Activated CD8-positive, alpha-beta T cell treated with anti-CD3 and anti-CD28 coated beads for 36 hours (primary cell): ENCODE measurements around the gene NXPE2. TPM values are rescaled to one million over a fixed set of nuclear protein-coding genes. Genes with fewer than 3 reads are reported as not detected.

Experiments
- ATAC-seq: fragments of 200-7000 bp; cut with Tn5 transposase; one replicate; pipeline ENCODE4 v1.10.0; 2021; ENCODE audit warnings: mild to moderate bottlenecking, moderate library complexity
- CTCF ChIA-PET: fragments of 350-600 bp; sonication (Branson Sonifier 250); formaldehyde crosslinking; loops from one replicate; lab custom pipeline; 2021; ENCODE audit warnings: antibody characterized with exemption; lab: Charles Lee
- POLR2A ChIA-PET: fragments of 350-600 bp; sonication (Branson Sonifier 250); formaldehyde crosslinking; loops from one replicate; lab custom pipeline; 2021; ENCODE audit warnings: antibody characterized with exemption; lab: Charles Lee
- DNase-seq: peaks from one replicate; pipeline ENCODE4 v3.0.0-alpha.2; 2020
- H3K27ac Mint-ChIP-seq: one replicate; pipeline ENCODE4 v1.8.0; 2021; ENCODE audit warnings: mild to moderate bottlenecking, mixed read lengths
- H3K27me3 Mint-ChIP-seq: one replicate; pipeline ENCODE4 v1.8.0; 2021; ENCODE audit warnings: mixed read lengths
- H3K36me3 Mint-ChIP-seq: one replicate; pipeline ENCODE4 v1.8.0; 2021; ENCODE audit warnings: low read depth, mixed read lengths
- H3K4me1 Mint-ChIP-seq: one replicate; pipeline ENCODE4 v1.8.0; 2021; ENCODE audit warnings: low read depth, mixed read lengths
- H3K4me3 Mint-ChIP-seq: one replicate; pipeline ENCODE4 v1.8.0; 2021; ENCODE audit warnings: mild to moderate bottlenecking, moderate library complexity, mixed read lengths
- H3K9me3 Mint-ChIP-seq: one replicate; pipeline ENCODE4 v1.8.0; 2021; ENCODE audit warnings: mixed read lengths
- intact Hi-C: fragments of 100-400 bp; cut with micrococcal nuclease; formaldehyde crosslinking; loops from one replicate; pipeline ENCODE4 v1.10.0; 2022
- total RNA-seq, 2 experiments: library from RNA; stranded (reverse); gene quantifications; one replicate each; pipeline ENCODE4 v1.2.3, GENCODE V29; 2021
- TF ChIP-seq, protein P1 (sequence below): fragments of 200-600 bp; IDR thresholded peaks from one replicate; pipeline ENCODE4 v1.8.0; 2022; ENCODE audit warnings: antibody characterized with exemption, mild to moderate bottlenecking

Gene NXPE2
- total RNA-seq, 2 experiments from 2014 or later, result not detected

DNA sequence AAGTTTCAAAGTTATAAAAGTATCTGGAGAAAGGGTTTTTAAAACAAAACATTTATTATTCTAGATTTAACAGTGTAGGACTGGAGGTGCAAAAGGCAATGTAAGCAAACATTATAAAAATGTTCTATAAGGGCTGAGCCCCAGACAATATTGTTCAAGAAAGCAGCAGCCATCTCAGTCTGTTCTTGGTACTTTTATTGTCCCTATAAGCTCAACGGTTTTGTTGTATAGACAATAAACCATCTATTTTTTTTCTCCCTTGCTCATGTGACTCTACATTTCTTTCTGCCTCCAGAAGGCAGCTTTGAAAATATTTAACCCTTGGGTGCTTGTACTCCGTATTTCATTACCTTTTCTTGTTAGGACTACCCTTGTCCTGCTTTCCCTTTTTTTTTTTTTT, 25.2 kb upstream of the NXPE2 start:
- Mint-ChIP-seq H3K27me3 (peaks cover 1% of the 10 kb centered on the region), H3K9me3 (no peaks in the 10 kb centered on the region), H3K27ac (no peak overlapping the region), H3K4me3 (no peak overlapping the region), H3K36me3 (no peaks in the 10 kb centered on the region), H3K4me1 (no peaks in the 10 kb centered on the region)
- TF ChIP-seq, protein P1, sequence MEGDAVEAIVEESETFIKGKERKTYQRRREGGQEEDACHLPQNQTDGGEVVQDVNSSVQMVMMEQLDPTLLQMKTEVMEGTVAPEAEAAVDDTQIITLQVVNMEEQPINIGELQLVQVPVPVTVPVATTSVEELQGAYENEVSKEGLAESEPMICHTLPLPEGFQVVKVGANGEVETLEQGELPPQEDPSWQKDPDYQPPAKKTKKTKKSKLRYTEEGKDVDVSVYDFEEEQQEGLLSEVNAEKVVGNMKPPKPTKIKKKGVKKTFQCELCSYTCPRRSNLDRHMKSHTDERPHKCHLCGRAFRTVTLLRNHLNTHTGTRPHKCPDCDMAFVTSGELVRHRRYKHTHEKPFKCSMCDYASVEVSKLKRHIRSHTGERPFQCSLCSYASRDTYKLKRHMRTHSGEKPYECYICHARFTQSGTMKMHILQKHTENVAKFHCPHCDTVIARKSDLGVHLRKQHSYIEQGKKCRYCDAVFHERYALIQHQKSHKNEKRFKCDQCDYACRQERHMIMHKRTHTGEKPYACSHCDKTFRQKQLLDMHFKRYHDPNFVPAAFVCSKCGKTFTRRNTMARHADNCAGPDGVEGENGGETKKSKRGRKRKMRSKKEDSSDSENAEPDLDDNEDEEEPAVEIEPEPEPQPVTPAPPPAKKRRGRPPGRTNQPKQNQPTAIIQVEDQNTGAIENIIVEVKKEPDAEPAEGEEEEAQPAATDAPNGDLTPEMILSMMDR, result no peak
- ATAC-seq (no peak), DNase-seq (no peak)
- POLR2A ChIA-PET, result no interaction called here
- intact Hi-C loops, result no loop called here
- CTCF ChIA-PET, result no interaction called here

DNA sequence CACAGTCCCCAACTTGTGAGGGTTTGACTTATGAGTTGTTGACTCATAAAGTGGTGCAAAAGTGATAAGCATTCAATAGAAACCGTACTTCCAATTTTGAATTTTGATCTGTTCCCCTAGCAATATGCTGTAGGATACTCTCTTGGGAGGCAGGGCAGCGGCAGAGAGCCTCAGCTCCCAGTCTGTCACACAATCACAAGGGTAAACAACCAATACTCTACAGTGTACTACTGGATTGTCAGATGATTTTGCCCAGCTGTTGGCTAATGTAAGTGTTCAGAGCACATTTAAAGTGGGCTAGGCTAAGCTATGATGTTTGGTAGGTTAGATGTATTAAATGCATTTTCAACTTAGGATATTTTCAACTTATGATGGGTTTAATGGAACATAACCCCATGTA, 13.7 kb upstream of the NXPE2 start:
- intact Hi-C loops, result no loop called here

GRCh38 chr11:114666760-114667159, 11.6 kb upstream of the NXPE2 start:
- ATAC-seq (no peak), DNase-seq (no peak)
- peaks cover 15% of the 10 kb centered on the region for H3K9me3 Mint-ChIP-seq
- TF ChIP-seq, protein P1, result no peak
- no peaks in the 10 kb centered on the region for H3K36me3 Mint-ChIP-seq
- intact Hi-C loops, result no loop called here
- POLR2A ChIA-PET, result no interaction called here
- H3K4me1 Mint-ChIP-seq, result no peaks in the 10 kb centered on the region
- CTCF ChIA-PET, result no interaction called here
- peaks cover 3% of the 10 kb centered on the region for H3K27me3 Mint-ChIP-seq
- H3K4me3 Mint-ChIP-seq, result no peak overlapping the region
- no peak overlapping the region for H3K27ac Mint-ChIP-seq

More for the DNA sequence above, 13.7 kb upstream of the NXPE2 start:
- CTCF ChIA-PET, result no interaction called here
- Mint-ChIP-seq H3K27me3 (peaks cover 3% of the 10 kb centered on the region), H3K4me1 (no peaks in the 10 kb centered on the region), H3K4me3 (no peak overlapping the region), H3K36me3 (no peaks in the 10 kb centered on the region), H3K9me3 (peaks cover 6% of the 10 kb centered on the region), H3K27ac (no peak overlapping the region)
- no peak for DNase-seq
- ATAC-seq, result no peak
- TF ChIP-seq, protein P1, result no peak
- POLR2A ChIA-PET, result no interaction called here

DNA sequence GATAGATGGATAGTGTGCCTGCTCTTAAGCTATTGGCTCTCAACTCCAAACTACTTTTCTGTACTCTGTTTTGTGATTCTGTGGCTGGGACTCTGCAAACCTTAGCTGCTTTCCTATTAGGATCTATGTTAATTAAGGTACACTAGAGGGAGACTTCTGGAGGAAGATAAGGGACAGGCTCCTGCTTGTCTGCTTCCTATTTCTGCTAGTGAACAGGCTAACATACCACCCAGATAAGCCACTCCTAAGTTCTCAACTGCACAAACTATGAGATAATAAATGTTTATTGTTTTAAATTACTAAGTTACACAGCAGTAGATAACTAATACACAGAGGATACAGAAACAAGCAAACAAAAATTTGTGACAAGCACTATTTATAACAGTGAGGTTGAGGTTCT, 10.2 kb upstream of the NXPE2 start:
- Mint-ChIP-seq H3K4me1 (no peaks in the 10 kb centered on the region), H3K27me3 (peaks cover 3% of the 10 kb centered on the region), H3K4me3 (no peak overlapping the region), H3K9me3 (peaks cover 15% of the 10 kb centered on the region), H3K27ac (no peak overlapping the region), H3K36me3 (no peaks in the 10 kb centered on the region)
- POLR2A ChIA-PET, result no interaction called here
- intact Hi-C loops, result no loop called here
- ATAC-seq (no peak), DNase-seq (no peak)
- TF ChIP-seq, protein P1, result no peak
- CTCF ChIA-PET, result no interaction called here

DNA sequence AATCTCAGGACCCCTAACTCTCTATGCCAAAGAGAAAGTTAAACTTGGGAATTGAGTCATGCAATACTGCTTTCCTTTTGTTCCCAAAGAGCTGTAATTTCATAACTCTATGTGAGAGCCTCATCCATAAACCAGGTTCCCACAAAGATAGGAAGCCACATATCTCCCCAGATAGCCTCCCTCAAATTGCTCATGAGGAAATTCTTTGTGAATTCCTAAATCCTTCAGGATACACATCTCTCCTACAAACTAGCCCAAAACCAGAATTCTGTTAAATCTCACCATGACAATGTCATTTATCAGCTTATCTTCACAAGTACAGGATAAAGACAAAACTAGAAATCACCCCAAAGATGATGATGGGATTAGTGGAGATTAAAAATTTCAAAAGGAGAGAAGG, 4.7 kb upstream of the NXPE2 start:
- DNase-seq (no peak), ATAC-seq (no peak)
- TF ChIP-seq, protein P1, result no peak
- Mint-ChIP-seq H3K36me3 (no peaks in the 10 kb centered on the region), H3K27ac (no peak overlapping the region), H3K4me1 (no peaks in the 10 kb centered on the region), H3K27me3 (no peaks in the 10 kb centered on the region), H3K9me3 (peaks cover 13% of the 10 kb centered on the region), H3K4me3 (no peak overlapping the region)
- POLR2A ChIA-PET, result no interaction called here
- intact Hi-C loops, result no loop called here
- CTCF ChIA-PET, result no interaction called here
